H1 (cell line): ENCODE data around the gene GGN. TPM values are rescaled to one million over a fixed set of nuclear protein-coding genes. Genes with fewer than 3 reads are reported as not detected.

Experiments
- CTCF ChIA-PET: fragments of 300-600 bp; sonication (Branson Sonifier 250); formaldehyde crosslinking; loops from one replicate; lab custom pipeline; 2021; ENCODE audit not compliant: partially characterized antibody; lab: Charles Lee
- POLR2A ChIA-PET: fragments of 300-600 bp; sonication (Branson Sonifier 250); formaldehyde crosslinking; loops from one replicate; lab custom pipeline; 2021; ENCODE audit warnings: inconsistent platforms; ENCODE audit not compliant: partially characterized antibody; lab: Charles Lee
- DNase-seq, 2 experiments: peaks; one replicate each; pipeline versions ENCODE4 v3.0.0 to v3.0.0-alpha.2; 2010 to 2022; ENCODE audit warnings: low spot score in 2 of 2, low read depth in 1 of 2, mixed read lengths in 1 of 2
- FAIRE-seq: peaks from 2 replicates; lab custom pipeline; 2011; peaks lifted over from hg19 to GRCh38; lab: Jason Lieb, UNC
- H2AFZ ChIP-seq: 2 replicates; pipeline ENCODE4 v1.8.1; 2012; ENCODE audit warnings: low read length, inconsistent platforms
- H2AK5ac ChIP-seq: 2 replicates; pipeline ENCODE4 v1.6.1; 2013; ENCODE audit warnings: low read depth, low read length
- H2BK120ac ChIP-seq: replicated peaks from 2 replicates; pipeline ENCODE3; 2013; ENCODE audit warnings: low read depth, low read length, inconsistent platforms
- H2BK12ac ChIP-seq: 2 replicates; pipeline ENCODE4 v1.6.1; 2013; ENCODE audit warnings: low read depth, low read length
- H2BK15ac ChIP-seq: 2 replicates; pipeline ENCODE4 v1.6.1; 2013; ENCODE audit warnings: low read length
- H2BK20ac ChIP-seq: 2 replicates; pipeline ENCODE4 v1.6.1; 2013; ENCODE audit warnings: low read length
- H2BK5ac ChIP-seq: 2 replicates; pipeline ENCODE4 v1.6.1; 2013; ENCODE audit warnings: low read depth, low read length
- H3K14ac ChIP-seq: 2 replicates; pipeline ENCODE4 v1.6.1; 2013; ENCODE audit warnings: inconsistent platforms; ENCODE audit not compliant: insufficient read length
- H3K18ac ChIP-seq: 2 replicates; pipeline ENCODE4 v1.6.1; 2013; ENCODE audit warnings: low read length; ENCODE audit errors: extremely low read depth
- H3K23ac ChIP-seq: 2 replicates; pipeline ENCODE4 v1.6.1; 2013; ENCODE audit warnings: inconsistent platforms; ENCODE audit not compliant: insufficient read length
- H3K23me2 ChIP-seq: 2 replicates; pipeline ENCODE4 v1.6.1; 2013; ENCODE audit warnings: low read depth, low read length
- H3K27ac ChIP-seq: 2 replicates; pipeline ENCODE4 v1.6.1; 2011; ENCODE audit warnings: low read depth, low read length, inconsistent platforms
- H3K27me3 ChIP-seq, 4 experiments: replicated peaks in 1 of 4; 1 replicate in 1 of 4; 2 replicates in 3 of 4; pipeline versions ENCODE4 v1.6.1 to v1.8.1; 2011 to 2013; ENCODE audit warnings: low read length in 3 of 4, mild to moderate bottlenecking in 3 of 4, inconsistent platforms in 2 of 4, mixed read lengths in 2 of 4, moderate library complexity in 1 of 4; ENCODE audit not compliant: control insufficient read depth in 3 of 4, insufficient read depth in 3 of 4; ENCODE audit errors: extremely low read depth in 1 of 4
- H3K36me3 ChIP-seq, 4 experiments: 2 replicates each; pipeline versions ENCODE4 v1.6.1 to v1.8.1; 2011 to 2013; ENCODE audit warnings: mild to moderate bottlenecking in 4 of 4, low read length in 3 of 4, moderate library complexity in 2 of 4, control low read depth in 1 of 4, inconsistent platforms in 1 of 4; ENCODE audit not compliant: insufficient read depth in 4 of 4, control insufficient read depth in 2 of 4
- H3K4ac ChIP-seq: replicated peaks from 2 replicates; pipeline ENCODE3; 2013; ENCODE audit warnings: low read length, low read depth, mixed read lengths, inconsistent platforms; ENCODE audit not compliant: insufficient read length
- H3K4me1 ChIP-seq, 4 experiments: replicated peaks in 1 of 4; 1 replicate in 1 of 4; 2 replicates in 3 of 4; pipeline versions ENCODE4 v1.6.1 to v1.8.1; 2011 to 2013; ENCODE audit warnings: low read length in 3 of 4, inconsistent platforms in 2 of 4, mixed read lengths in 1 of 4; ENCODE audit not compliant: insufficient read depth in 4 of 4, control insufficient read depth in 3 of 4
- H3K4me2 ChIP-seq, 2 experiments: 2 replicates each; pipeline versions ENCODE4 v1.6.1 to v1.8.1; 2011 to 2013; ENCODE audit warnings: low read depth in 2 of 2, low read length in 2 of 2, control low read depth in 1 of 2, inconsistent platforms in 1 of 2, mild to moderate bottlenecking in 1 of 2; ENCODE audit not compliant: insufficient read depth in 1 of 2
- H3K4me3 ChIP-seq, 4 experiments: fragments of 200-600, 300-600 bp in 1 of 4; sonication (generic), shearing (Covaris generic), sonication (Bioruptor Twin) in 1 of 4; 2 replicates each; pipeline versions ENCODE4 v1.5.1 to v1.8.1; 2011 to 2016; ENCODE audit warnings: low read length in 4 of 4, low read depth in 3 of 4, control low read depth in 2 of 4, inconsistent platforms in 2 of 4, mild to moderate bottlenecking in 2 of 4, mixed read lengths in 1 of 4, moderate library complexity in 1 of 4; ENCODE audit not compliant: insufficient read depth in 2 of 4; ENCODE audit errors: extremely low read depth in 1 of 4
- H3K56ac ChIP-seq: replicated peaks from 2 replicates; pipeline ENCODE3; 2013; ENCODE audit warnings: low read depth, mild to moderate bottlenecking, mixed read lengths, low read length, inconsistent platforms; ENCODE audit not compliant: insufficient read length
- H3K79me1 ChIP-seq: 2 replicates; pipeline ENCODE4 v1.6.1; 2013; ENCODE audit warnings: low read depth, low read length, control low read depth
- H3K79me2 ChIP-seq, 2 experiments: 2 replicates each; pipeline versions ENCODE4 v1.6.1 to v1.8.1; 2012 to 2013; ENCODE audit warnings: low read length in 2 of 2, mild to moderate bottlenecking in 2 of 2, inconsistent platforms in 1 of 2; ENCODE audit not compliant: insufficient read depth in 2 of 2, control insufficient read depth in 1 of 2
- H3K9ac ChIP-seq, 4 experiments: replicated peaks in 1 of 4; 1 replicate in 1 of 4; 2 replicates in 3 of 4; pipeline versions ENCODE4 v1.6.1 to v1.8.1; 2011 to 2013; ENCODE audit warnings: low read depth in 3 of 4, low read length in 3 of 4, control low read depth in 2 of 4, mild to moderate bottlenecking in 2 of 4, moderate library complexity in 2 of 4, inconsistent platforms in 1 of 4; ENCODE audit errors: extremely low read depth in 1 of 4
- H3K9me3 ChIP-seq, 2 experiments: 2 replicates each; pipeline versions ENCODE4 v1.6.1 to v1.8.1; 2012 to 2013; ENCODE audit warnings: mild to moderate bottlenecking in 2 of 2, moderate library complexity in 2 of 2, control low read depth in 1 of 2, inconsistent platforms in 1 of 2, low read depth in 1 of 2, low read length in 1 of 2, mixed read lengths in 1 of 2; ENCODE audit not compliant: insufficient read depth in 2 of 2
- H4K20me1 ChIP-seq, 2 experiments: replicated peaks in 1 of 2; 2 replicates each; pipeline versions ENCODE3 to v1.8.1; 2011 to 2013; ENCODE audit warnings: inconsistent platforms in 2 of 2, low read length in 2 of 2, mild to moderate bottlenecking in 1 of 2; ENCODE audit not compliant: insufficient read depth in 2 of 2, control insufficient read depth in 1 of 2
- H4K5ac ChIP-seq: 2 replicates; pipeline ENCODE4 v1.6.1; 2013; ENCODE audit warnings: low read length, low read depth, mixed read lengths, inconsistent platforms; ENCODE audit not compliant: insufficient read length
- H4K8ac ChIP-seq: 2 replicates; pipeline ENCODE4 v1.8.0; 2013; ENCODE audit warnings: mild to moderate bottlenecking, moderate library complexity, low read length, inconsistent platforms; ENCODE audit not compliant: insufficient read depth; ENCODE audit errors: extremely low read depth
- H4K91ac ChIP-seq: replicated peaks from 2 replicates; pipeline ENCODE3; 2013; ENCODE audit warnings: low read length, mixed read lengths, inconsistent platforms; ENCODE audit not compliant: insufficient read length
- ASH2L ChIP-seq: fragments of 200-600, 300-600 bp; sonication (generic); IDR thresholded peaks from one replicate; pipeline ENCODE4 v1.7.1; 2017; ENCODE audit warnings: low read length
- HDAC6 ChIP-seq: IDR thresholded peaks from one replicate; pipeline ENCODE4 v1.7.1; 2012; ENCODE audit warnings: low read depth, mild to moderate bottlenecking, inconsistent platforms, low read length, moderate library complexity
- POLR2AphosphoS5 ChIP-seq: IDR thresholded peaks from 2 replicates; pipeline ENCODE4 v1.6.1; 2011; ENCODE audit warnings: low read depth, low read length
- RFX5 ChIP-seq: IDR thresholded peaks from 2 replicates; pipeline ENCODE4 v1.6.1; 2011; ENCODE audit warnings: low read depth, low read length, improper control_type of control experiment, borderline replicate concordance
- SUZ12 ChIP-seq: fragments of 200-600 bp; sonication (generic); IDR thresholded peaks from 2 replicates; pipeline ENCODE4 v1.6.1; 2012; ENCODE audit warnings: mild to moderate bottlenecking, inconsistent platforms, low read length, moderate library complexity, mixed read lengths
- WGBS, 2 experiments: shearing (Covaris generic) in 1 of 2; methylation state at CpG; one replicate each; pipeline versions ENCODE4 v1.1.6 to v1.1.7; 2013 to 2015; ENCODE audit warnings: low lambda C conversion rate in 2 of 2, mixed read lengths in 2 of 2, inconsistent platforms in 1 of 2, low coverage in 1 of 2, missing lambda C conversion rate in 1 of 2; ENCODE audit not compliant: insufficient replicate concordance in 2 of 2, insufficient coverage in 1 of 2, insufficient read length in 1 of 2; ENCODE audit errors: extremely low coverage in 1 of 2, missing lambda C conversion rate in 1 of 2; 5-methylcytosine and 5-hydroxymethylcytosine counted together
- polyA plus RNA-seq, 7 experiments: library from polyadenylated mRNA; depleted of rRNA in 3 of 7; stranded (reverse) in 5 of 7; unstranded in 2 of 7; fragments of >200 nt in 5 of 7; fragments of 200-250 nt in 2 of 7; gene quantifications; 1 replicate in 5 of 7; 2 replicates in 1 of 7; 4 replicates in 1 of 7; pipeline versions ENCODE4 v1.2.1 to v1.2.3, GENCODE V29; 2011 to 2013; ENCODE audit warnings: missing spikeins in 2 of 7, mixed read lengths in 2 of 7
- total RNA-seq: library from RNA; stranded (reverse); fragmentation: NEBNext Ultra II Directional; extraction: Animal tissue kit (Norgen Biotek cat#: 25700); gene quantifications from 2 replicates; pipeline ENCODE4 v1.2.1, GENCODE V29; 2021

The GGN gene
- total and polyA plus RNA-seq, 2 of the 8 experiments (the other 6 are each of a cell fraction or from before 2014, with no cell fraction given): 0.47 to 1.2 TPM

DNA sequence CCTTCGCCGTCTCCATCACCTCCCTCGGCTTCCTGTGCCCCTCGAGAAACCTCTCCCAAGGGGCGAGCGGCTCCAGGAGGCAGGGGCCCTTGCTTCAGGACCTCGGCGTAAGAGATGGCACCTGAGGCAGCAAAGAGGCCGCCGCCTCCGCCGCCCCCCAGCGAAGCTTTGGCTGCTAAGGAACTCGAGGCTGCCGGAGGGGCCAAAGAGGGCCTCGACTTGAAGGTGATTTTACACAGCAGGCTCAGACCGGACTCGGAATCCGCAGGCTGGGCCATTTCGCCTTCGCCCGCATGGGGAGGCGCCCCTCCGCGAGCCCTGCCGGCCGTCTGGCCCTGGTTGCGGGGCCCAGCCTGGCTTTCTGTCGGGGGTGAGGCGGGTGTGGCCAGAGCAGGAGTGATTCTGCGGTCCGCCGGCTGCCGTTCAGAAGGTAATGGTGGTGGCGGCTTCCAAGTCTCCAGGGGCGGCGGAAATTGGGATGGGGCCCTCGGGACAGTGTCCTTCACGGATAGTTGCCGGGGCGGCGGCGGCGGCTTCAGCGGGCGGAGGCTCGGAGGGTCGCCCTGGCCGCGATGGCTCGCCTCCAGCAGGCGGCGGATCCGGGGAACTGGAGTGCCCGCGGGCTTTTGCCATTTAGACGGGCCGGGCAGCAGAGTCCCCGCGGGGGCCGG, 1.4 kb downstream of the GGN start:
- Histone ChIP-seq H2AK5ac (no peak overlapping the region), H3K4ac (no peak overlapping the region), H2BK5ac (no peak overlapping the region), H2BK120ac (no peak overlapping the region), H3K9ac (no peak overlapping the region; a peak in 1 of 7 replicates), H3K4me2 (peak overlapping the region; percentile 82 to 92), H3K36me3 (peaks cover 4 to 17% (median 12%) of the 10 kb centered on the region in 4 experiments; a peak in 7 of 8 replicates), H4K5ac (no peak overlapping the region), H3K23ac (no peak overlapping the region), H3K79me1 (peaks cover 4% of the 10 kb centered on the region; the same call in 1 of the 2 replicates), H3K56ac (no peak overlapping the region), H3K9me3 (no peaks in the 10 kb centered on the region), H3K14ac (no peak overlapping the region), H2BK12ac (no peak overlapping the region), H3K4me3 (peak overlapping the region in 2 of 4 experiments; percentile 7 to 95; a peak in 5 of 8 replicates), H3K18ac (no peak overlapping the region; the same call in 1 of the 2 replicates), H2BK20ac (no peak overlapping the region), H3K27ac (no peak overlapping the region), H4K8ac (peak overlapping the region; percentile 62; the same call in 1 of the 2 replicates), H4K20me1 (peaks cover 0 to 14% of the 10 kb centered on the region in 2 experiments), H2BK15ac (no peak overlapping the region), H3K23me2 (peaks cover 12% of the 10 kb centered on the region), H4K91ac (no peak overlapping the region), H2AFZ (no peak overlapping the region), H3K27me3 (no peaks in the 10 kb centered on the region), H3K79me2 (peaks cover 0 to 7% of the 10 kb centered on the region in 2 experiments; a peak in 2 of 4 replicates), H3K4me1 (peaks cover 3 to 21% (median 11%) of the 10 kb centered on the region in 4 experiments)
- ChIA-PET POLR2A (interaction anchor here (0.6 to 3.0 kb wide), 5 partner anchors 8 to 115 kb away, joined by 3 to 12 read pairs (median 3); no protein-coding TSS in a partner anchor), CTCF (interaction anchor here (0.6 to 3.2 kb wide), 8 partner anchors 11 to 485 kb away, joined by 3 to 37 read pairs (median 4); partner anchors contain the start of genes FAM98C and PSMD8)
- FAIRE-seq: no peak
- 81% methylated on average over 26 of the region's 61 CpGs; no CpG with 5 or more reads in 1 of the 2 experiments for WGBS, 2 experiments
- DNase-seq: no peak
- no peak for TF ChIP-seq HDAC6
- TF ChIP-seq POLR2AphosphoS5: no peak
- no peak for TF ChIP-seq SUZ12
- TF ChIP-seq ASH2L: no peak
- no peak for TF ChIP-seq RFX5
